CD14-positive monocyte (primary cell): Measurements from ENCODE around the gene AGAP1. TPM values are rescaled to one million over a fixed set of nuclear protein-coding genes. Genes with fewer than 3 reads are reported as not detected.

Experiments
- DNase-seq, 3 donors: peaks; one replicate each; pipeline ENCODE4 v3.0.0-alpha.2; 2011 to 2022
- H2AFZ ChIP-seq: 2 replicates; pipeline ENCODE4 v1.6.0; 2012; ENCODE audit warnings: mild to moderate bottlenecking, low read depth, low read length, inconsistent platforms; ENCODE audit not compliant: insufficient read depth, poor library complexity, severe bottlenecking
- H3K27ac ChIP-seq, 2 donors: 1 replicate in 1 of 2; 2 replicates in 1 of 2; pipeline ENCODE4 v1.5.1; 2012 to 2013; ENCODE audit warnings: low read length in 2 of 2, control low read depth in 1 of 2, inconsistent platforms in 1 of 2, low read depth in 1 of 2, mild to moderate bottlenecking in 1 of 2
- H3K27me3 ChIP-seq, 2 donors: one replicate each; pipeline versions ENCODE4 v1.6.0 to v1.6.1; 2011 to 2013; ENCODE audit warnings: low read length in 2 of 2; ENCODE audit not compliant: control insufficient read depth in 2 of 2, insufficient read depth in 2 of 2
- H3K36me3 ChIP-seq, 2 donors: replicated peaks in 1 of 2; 1 replicate in 1 of 2; 2 replicates in 1 of 2; pipeline versions ENCODE4 v1.5.1 to v1.6.1; 2012 to 2013; ENCODE audit warnings: low read length in 2 of 2, control low read depth in 1 of 2, inconsistent platforms in 1 of 2, mild to moderate bottlenecking in 1 of 2; ENCODE audit not compliant: insufficient read depth in 2 of 2, control insufficient read depth in 1 of 2
- H3K4me1 ChIP-seq, 2 donors: 1 replicate in 1 of 2; 2 replicates in 1 of 2; pipeline versions ENCODE4 v1.5.1 to v1.6.1; 2012 to 2013; ENCODE audit warnings: low read length in 2 of 2, control low read depth in 1 of 2, inconsistent platforms in 1 of 2, mild to moderate bottlenecking in 1 of 2, moderate library complexity in 1 of 2; ENCODE audit not compliant: insufficient read depth in 2 of 2, control insufficient read depth in 1 of 2
- H3K4me2 ChIP-seq: replicated peaks from 2 replicates; pipeline ENCODE3; 2012; ENCODE audit warnings: low read length, moderate library complexity, mild to moderate bottlenecking; ENCODE audit not compliant: poor library complexity, severe bottlenecking; ENCODE audit errors: extremely low read depth
- H3K4me3 ChIP-seq, 3 experiments: fragments of 200-600 bp in 1 of 3; sonication (generic) in 1 of 3; replicated peaks in 1 of 3; 1 replicate in 2 of 3; 2 replicates in 1 of 3; pipeline ENCODE4 v1.5.1; 2011 to 2013; ENCODE audit warnings: low read length in 3 of 3, mild to moderate bottlenecking in 3 of 3, control low read depth in 2 of 3, low read depth in 2 of 3, inconsistent platforms in 1 of 3, moderate library complexity in 1 of 3
- H3K79me2 ChIP-seq: 2 replicates; pipeline ENCODE4 v1.6.0; 2012; ENCODE audit warnings: mild to moderate bottlenecking, control low read depth, inconsistent platforms, low read length, moderate library complexity; ENCODE audit not compliant: insufficient read depth
- H3K9ac ChIP-seq: 2 replicates; pipeline ENCODE4 v1.6.0; 2017; ENCODE audit warnings: low read length, mild to moderate bottlenecking; ENCODE audit not compliant: insufficient read depth, poor library complexity, severe bottlenecking
- H3K9me3 ChIP-seq, 2 donors: replicated peaks in 1 of 2; 1 replicate in 1 of 2; 2 replicates in 1 of 2; pipeline versions ENCODE4 v1.5.1 to v1.6.1; 2012 to 2013; ENCODE audit warnings: low read length in 2 of 2, control low read depth in 1 of 2; ENCODE audit not compliant: control insufficient read depth in 1 of 2, insufficient read depth in 1 of 2
- H4K20me1 ChIP-seq: 2 replicates; pipeline ENCODE4 v1.6.0; 2012; ENCODE audit warnings: mild to moderate bottlenecking, low read length, control low read depth, moderate library complexity; ENCODE audit not compliant: insufficient read depth
- H3K27ac Mint-ChIP-seq, 7 donors: one replicate each; pipeline ENCODE4 v1.8.0; 2020; ENCODE audit warnings: mild to moderate bottlenecking in 7 of 7, mixed read lengths in 7 of 7, moderate library complexity in 6 of 7, inconsistent platforms in 2 of 7
- H3K27me3 Mint-ChIP-seq, 3 donors: one replicate each; pipeline ENCODE4 v1.8.0; 2021 to 2022; ENCODE audit warnings: low read depth in 3 of 3, mild to moderate bottlenecking in 3 of 3, mixed read lengths in 3 of 3, moderate library complexity in 3 of 3, inconsistent platforms in 1 of 3
- H3K36me3 Mint-ChIP-seq, 2 donors: one replicate each; pipeline ENCODE4 v1.8.0; 2020; ENCODE audit warnings: mixed read lengths in 2 of 2, inconsistent platforms in 1 of 2, mild to moderate bottlenecking in 1 of 2
- H3K4me1 Mint-ChIP-seq: one replicate; pipeline ENCODE4 v1.8.0; 2020; ENCODE audit warnings: mild to moderate bottlenecking, mixed read lengths
- H3K4me3 Mint-ChIP-seq, 2 donors: one replicate each; pipeline ENCODE4 v1.8.0; 2020; ENCODE audit warnings: mild to moderate bottlenecking in 2 of 2, mixed read lengths in 2 of 2, moderate library complexity in 1 of 2
- H3K9me3 Mint-ChIP-seq, 7 donors: one replicate each; pipeline ENCODE4 v1.8.0; 2020 to 2022; ENCODE audit warnings: mixed read lengths in 7 of 7, mild to moderate bottlenecking in 6 of 7, moderate library complexity in 6 of 7, inconsistent platforms in 2 of 7
- CTCF ChIP-seq: fragments of 200-600 bp; IDR thresholded peaks from one replicate; pipeline ENCODE4 v1.8.0; 2022; ENCODE audit warnings: antibody characterized with exemption, mild to moderate bottlenecking
- WGBS: methylation state at CpG from one replicate; pipeline ENCODE4 v1.1.5; 2013; ENCODE audit warnings: missing lambda C conversion rate; ENCODE audit not compliant: insufficient coverage; 5-methylcytosine and 5-hydroxymethylcytosine counted together
- intact Hi-C, 2 donors: fragments of 100-400 bp; cut with micrococcal nuclease; formaldehyde crosslinking; loops; one replicate each; pipeline versions ENCODE4 v1.15.0 to v1.15.1; 2023
- polyA plus RNA-seq, 3 donors: library from polyadenylated mRNA; depleted of rRNA in 1 of 3; unstranded in 2 of 3; stranded (reverse) in 1 of 3; fragments of 300-500 nt in 2 of 3; fragments of >200 nt in 1 of 3; fragmentation: Illumina TruSeq in 2 of 3; gene quantifications; 1 replicate in 2 of 3; 2 replicates in 1 of 3; pipeline ENCODE4 v1.2.3, GENCODE V29; 2012 to 2021

The AGAP1 gene
- polyA plus RNA-seq, 3 donors = 0.12 TPM; not detected in 2

- peaks cover 0 to 6% of the 10 kb centered on the region in 2 donors for H3K27me3 ChIP-seq
- no peaks in the 10 kb centered on the region for H3K36me3 ChIP-seq
- Mint-ChIP-seq H3K4me3 (peak overlapping the region in 1 of 2 donors; percentile 3), H3K27me3 (peaks cover 17 to 40% (median 20%) of the 10 kb centered on the region in 3 donors), H3K27ac (peak overlapping the region in 1 of 7 donors; percentile 16), H3K9me3 (peaks cover 2 to 12% (median 8%) of the 10 kb centered on the region in 7 donors), H3K4me1 (peaks cover under 1% of the 10 kb centered on the region), H3K36me3 (no peaks in the 10 kb centered on the region)
- DNase-seq = no peak
- H3K27ac ChIP-seq = no peak overlapping the region
- H4K20me1 ChIP-seq = no peaks in the 10 kb centered on the region
- no peak overlapping the region for H2AFZ ChIP-seq
- H3K4me3 ChIP-seq = no peak overlapping the region
- WGBS = 47% methylated on average over 11 of the region's 13 CpGs
- H3K9ac ChIP-seq = no peak overlapping the region
- H3K9me3 ChIP-seq = peaks cover 3 to 9% of the 10 kb centered on the region in 2 donors
- no peaks in the 10 kb centered on the region for H3K4me1 ChIP-seq
- intact Hi-C loops = no loop called here
- no peak overlapping the region for H3K4me2 ChIP-seq
- TF ChIP-seq CTCF = no peak
- H3K79me2 ChIP-seq = no peaks in the 10 kb centered on the region
Measured at GRCh38 chr2:235563056-235563910, 69.4 kb downstream of the AGAP1 start.

GRCh38 chr2:235564066-235564465 lies 70.2 kb downstream of the AGAP1 start:
- Histone ChIP-seq H3K9ac (no peak overlapping the region), H3K4me2 (no peak overlapping the region), H3K27ac (no peak overlapping the region), H3K9me3 (peaks cover 11 to 17% of the 10 kb centered on the region in 2 donors), H3K36me3 (no peaks in the 10 kb centered on the region), H3K4me3 (no peak overlapping the region), H2AFZ (no peak overlapping the region), H3K4me1 (no peaks in the 10 kb centered on the region), H4K20me1 (no peaks in the 10 kb centered on the region), H3K79me2 (no peaks in the 10 kb centered on the region), H3K27me3 (peaks cover 0 to 6% of the 10 kb centered on the region in 2 donors)
- peaks cover 2% of the 10 kb centered on the region for H3K4me1 Mint-ChIP-seq
- no peak for DNase-seq
- no peak overlapping the region for H3K27ac Mint-ChIP-seq
- intact Hi-C loops = no loop called here
- TF ChIP-seq CTCF = no peak
- H3K9me3 Mint-ChIP-seq = peaks cover 7 to 20% (median 15%) of the 10 kb centered on the region in 7 donors
- WGBS = 40% methylated on average over 1 of the region's 6 CpGs
- no peak overlapping the region for H3K4me3 Mint-ChIP-seq
- no peaks in the 10 kb centered on the region for H3K36me3 Mint-ChIP-seq
- peaks cover 17 to 35% (median 19%) of the 10 kb centered on the region in 3 donors for H3K27me3 Mint-ChIP-seq
